HepG2 (cell line): Measurements from ENCODE around the gene ABCF1. TPM values are rescaled to one million over a fixed set of nuclear protein-coding genes. Genes with fewer than 3 reads are reported as not detected.

ENCODE experiments used
- ATF7 ChIP-seq, 2 experiments: fragments of 450-650 bp in 1 of 2; sonication (generic) in 1 of 2; formaldehyde crosslinking in 1 of 2; IDR thresholded peaks; 2 replicates each; pipeline versions ENCODE4 v1.4.0 to v1.6.1; 2016 to 2020; ENCODE audit warnings: antibody characterized with exemption in 1 of 2, mild to moderate bottlenecking in 1 of 2, missing genetic modification reagents in 1 of 2
- BCL6 ChIP-seq: IDR thresholded peaks from 2 replicates; pipeline ENCODE4 v1.6.1; 2016; ENCODE audit warnings: missing genetic modification reagents, missing compliant biosample characterization
- CSRNP1 ChIP-seq: sonication (generic); formaldehyde crosslinking; IDR thresholded peaks from 2 replicates; pipeline ENCODE4 v1.8.1; 2023; ENCODE audit warnings: mild to moderate bottlenecking, missing genetic modification reagents
- DPF2 ChIP-seq: sonication (generic); formaldehyde crosslinking; IDR thresholded peaks from 2 replicates; pipeline ENCODE4 v1.4.0; 2020; ENCODE audit warnings: mild to moderate bottlenecking, low read depth, missing genetic modification reagents, borderline replicate concordance
- DR1 ChIP-seq: sonication (generic); formaldehyde crosslinking; IDR thresholded peaks from 2 replicates; pipeline ENCODE4 v1.8.0; 2021; ENCODE audit warnings: mild to moderate bottlenecking, missing genetic modification reagents, inconsistent platforms
- EHMT2 ChIP-seq: fragments of 200-600 bp; sonication (generic); IDR thresholded peaks from 2 replicates; pipeline ENCODE4 v1.7.0; 2017; ENCODE audit warnings: antibody characterized with exemption, low read depth, low read length, borderline replicate concordance
- GFI1 ChIP-seq: sonication (generic); formaldehyde crosslinking; IDR thresholded peaks from 2 replicates; pipeline ENCODE4 v1.5.0; 2020; ENCODE audit warnings: missing genetic modification reagents, mild to moderate bottlenecking, borderline replicate concordance
- GLI4 ChIP-seq: sonication (generic); formaldehyde crosslinking; IDR thresholded peaks from 2 replicates; pipeline ENCODE4 v1.5.1; 2020; ENCODE audit warnings: missing genetic modification reagents, mild to moderate bottlenecking, moderate library complexity, borderline replicate concordance
- GTF3A ChIP-seq: sonication (generic); formaldehyde crosslinking; conservative IDR thresholded peaks from 2 replicates; pipeline ENCODE4 v1.4.0; 2020; ENCODE audit warnings: mild to moderate bottlenecking, missing genetic modification reagents
- KDM2A ChIP-seq: sonication (generic); formaldehyde crosslinking; IDR thresholded peaks from 2 replicates; pipeline ENCODE4 v1.4.0; 2020; ENCODE audit warnings: low read depth, missing genetic modification reagents, borderline replicate concordance
- MLLT10 ChIP-seq: sonication (generic); formaldehyde crosslinking; IDR thresholded peaks from 2 replicates; pipeline ENCODE4 v1.4.0; 2020; ENCODE audit warnings: missing genetic modification reagents
- NFE2L1 ChIP-seq: sonication (generic); formaldehyde crosslinking; IDR thresholded peaks from 2 replicates; pipeline ENCODE4 v1.4.0; 2020; ENCODE audit warnings: missing genetic modification reagents, mild to moderate bottlenecking, borderline replicate concordance
- NFKBIZ ChIP-seq: IDR thresholded peaks from 2 replicates; pipeline ENCODE4 v1.6.1; 2018; ENCODE audit warnings: missing genetic modification reagents, missing compliant biosample characterization
- RBAK ChIP-seq: sonication (generic); formaldehyde crosslinking; IDR thresholded peaks from 2 replicates; pipeline ENCODE4 v1.5.1; 2020; ENCODE audit warnings: mild to moderate bottlenecking, missing genetic modification reagents
- SNAI1 ChIP-seq: sonication (generic); formaldehyde crosslinking; IDR thresholded peaks from 2 replicates; pipeline ENCODE4 v1.5.0; 2020; ENCODE audit warnings: mild to moderate bottlenecking, missing genetic modification reagents, borderline replicate concordance
- SRSF9 ChIP-seq: fragments of 200-400 bp; formaldehyde crosslinking; IDR thresholded peaks from 2 replicates; pipeline ENCODE4 v1.6.1; 2018; ENCODE audit warnings: borderline replicate concordance, mild to moderate bottlenecking, low read depth, low read length; ENCODE audit not compliant: insufficient read depth, poor library complexity, severe bottlenecking
- TBP ChIP-seq: sonication (generic); formaldehyde crosslinking; IDR thresholded peaks from 2 replicates; pipeline ENCODE4 v1.5.0; 2020; ENCODE audit warnings: missing genetic modification reagents
- XBP1 ChIP-seq: sonication (generic); formaldehyde crosslinking; IDR thresholded peaks from 2 replicates; pipeline ENCODE4 v1.5.0; 2020; ENCODE audit warnings: missing genetic modification reagents
- ZBTB14 ChIP-seq: sonication (generic); formaldehyde crosslinking; IDR thresholded peaks from 2 replicates; pipeline ENCODE4 v1.4.0; 2020; ENCODE audit warnings: missing genetic modification reagents
- ZBTB21 ChIP-seq: sonication (generic); formaldehyde crosslinking; IDR thresholded peaks from 2 replicates; pipeline ENCODE4 v1.4.0; 2020; ENCODE audit warnings: missing genetic modification reagents
- ZMYM2 ChIP-seq: sonication (generic); formaldehyde crosslinking; IDR thresholded peaks from 2 replicates; pipeline ENCODE4 v1.8.0; 2022; ENCODE audit warnings: mild to moderate bottlenecking, missing genetic modification reagents
- ZNF335 ChIP-seq: sonication (generic); formaldehyde crosslinking; IDR thresholded peaks from 2 replicates; pipeline ENCODE4 v1.4.0; 2020; ENCODE audit warnings: missing genetic modification reagents
- ZNF414 ChIP-seq: sonication (generic); formaldehyde crosslinking; IDR thresholded peaks from 2 replicates; pipeline ENCODE4 v1.5.0; 2020; ENCODE audit warnings: missing genetic modification reagents
- ZSCAN29 ChIP-seq: sonication (generic); formaldehyde crosslinking; conservative IDR thresholded peaks from 2 replicates; pipeline ENCODE4 v1.4.0; 2020; ENCODE audit warnings: mild to moderate bottlenecking, missing genetic modification reagents
- polyA plus RNA-seq, 8 experiments: library from polyadenylated mRNA; depleted of rRNA in 3 of 8; stranded (reverse) in 7 of 8; unstranded in 1 of 8; fragments of >200 nt; fragmentation: Illumina TruSeq in 4 of 8; extraction: Trizol in 4 of 8; gene quantifications; 2 replicates each; pipeline versions ENCODE4 v1.2.1 to v1.2.3, GENCODE V29; 2011 to 2016; ENCODE audit warnings: low read depth in 4 of 8, missing spikeins in 1 of 8, mixed read lengths in 1 of 8; ENCODE audit not compliant: insufficient read depth in 1 of 8
- total RNA-seq, 5 experiments: library from RNA; depleted of rRNA; stranded (reverse); fragments of >200 nt; fragmentation: Illumina TruSeq; extraction: Trizol; gene quantifications; 2 replicates each; pipeline ENCODE4 v1.2.3, GENCODE V29; 2016; ENCODE audit warnings: low read depth in 1 of 5

The ABCF1 gene
- total and polyA plus RNA-seq, 2 of the 13 experiments (the other 11 are each of a cell fraction or from before 2014, with no cell fraction given), result 25.4 to 98.9 TPM

- 0 out of 2 replicates have a peak, but pooled peaks have one; percentile 14 for TF ChIP-seq ZBTB14
- no peak for TF ChIP-seq TBP (CRISPR knock-in tag)
- peak; percentile 47; the same call in 1 of the 2 replicates for TF ChIP-seq GTF3A (CRISPR knock-in tag)
- TF ChIP-seq SRSF9, result no peak
- TF ChIP-seq ATF7 (IDR thresholded peaks at IDR 0.05), result no peak
- peak; percentile 72; the same call in 1 of the 2 replicates for TF ChIP-seq ATF7 (CRISPR knock-in tag; IDR thresholded peaks at IDR 0.05)
- peak; percentile 24; the same call in 1 of the 2 replicates for TF ChIP-seq ZMYM2 (CRISPR knock-in tag)
- peak; percentile 75; the same call in 1 of the 2 replicates for TF ChIP-seq CSRNP1
- peak; percentile 89 for TF ChIP-seq SNAI1 (CRISPR knock-in tag)
- TF ChIP-seq GFI1, result no peak
- peak; percentile 77; the same call in 1 of the 2 replicates for TF ChIP-seq GLI4 (CRISPR knock-in tag)
- no peak for TF ChIP-seq XBP1 (CRISPR knock-in tag)
- TF ChIP-seq ZNF414 (CRISPR knock-in tag), result peak; percentile 81
- no peak for TF ChIP-seq MLLT10 (CRISPR knock-in tag)
- TF ChIP-seq ZNF335 (CRISPR knock-in tag), result peak; percentile 79
- peak; percentile 83; the same call in 1 of the 2 replicates for TF ChIP-seq ZSCAN29 (CRISPR knock-in tag)
- 0 out of 2 replicates have a peak, but pooled peaks have one; percentile 51 for TF ChIP-seq RBAK (CRISPR knock-in tag)
- TF ChIP-seq EHMT2, result no peak
- TF ChIP-seq NFKBIZ, result peak; percentile 61; the same call in 1 of the 2 replicates
- peak; percentile 19; the same call in 1 of the 2 replicates for TF ChIP-seq BCL6
- TF ChIP-seq NFE2L1 (CRISPR knock-in tag), result no peak
- TF ChIP-seq DPF2, result no peak
- no peak for TF ChIP-seq ZBTB21 (CRISPR knock-in tag)
- TF ChIP-seq KDM2A, result peak; percentile 100
- TF ChIP-seq DR1, result peak; percentile 40; the same call in 1 of the 2 replicates
These were observed 55.5 kb downstream of the ABCF1 start, which contains the start of gene ATAT1 (continued) for GRCh38 chr6:30626484-30627366.
